Keratinocyte (primary cell): ENCODE data around the gene SLC1A3. TPM values are rescaled to one million over a fixed set of nuclear protein-coding genes. Genes with fewer than 3 reads are reported as not detected.

Source experiments
- DNase-seq: peaks from one replicate; pipeline ENCODE4 v3.0.0-alpha.2; 2011; ENCODE audit warnings: low read depth, missing footprints, low spot score
- FAIRE-seq: peaks from 2 replicates; lab custom pipeline; 2011; peaks lifted over from hg19 to GRCh38; lab: Jason Lieb, UNC
- H2AFZ ChIP-seq: 2 replicates; pipeline ENCODE4 v1.6.0; 2012; ENCODE audit warnings: low read length, control low read depth, inconsistent platforms; ENCODE audit not compliant: control insufficient read depth
- H3K27ac ChIP-seq: 2 replicates; pipeline ENCODE4 v1.5.1; 2011; ENCODE audit warnings: low read length; ENCODE audit not compliant: control insufficient read depth, insufficient read depth
- H3K27me3 ChIP-seq: 3 replicates; pipeline ENCODE4 v1.6.0; 2011; ENCODE audit warnings: low read length; ENCODE audit not compliant: control insufficient read depth, insufficient read depth; ENCODE audit errors: extremely low read depth
- H3K36me3 ChIP-seq, 2 experiments: 2 replicates in 1 of 2; 3 replicates in 1 of 2; pipeline ENCODE4 v1.5.1; 2011; ENCODE audit warnings: low read length in 2 of 2, mild to moderate bottlenecking in 1 of 2; ENCODE audit not compliant: control insufficient read depth in 2 of 2, insufficient read depth in 2 of 2; ENCODE audit errors: extremely low read depth in 1 of 2
- H3K4me1 ChIP-seq: 3 replicates; pipeline ENCODE4 v1.5.1; 2011; ENCODE audit warnings: low read length; ENCODE audit not compliant: control insufficient read depth, insufficient read depth; ENCODE audit errors: extremely low read depth
- H3K4me2 ChIP-seq: 3 replicates; pipeline ENCODE4 v1.6.0; 2011; ENCODE audit warnings: low read depth, low read length; ENCODE audit not compliant: control insufficient read depth, insufficient read depth; ENCODE audit errors: extremely low read depth
- H3K4me3 ChIP-seq, 3 experiments: fragments of 200-600 bp in 1 of 3; sonication (generic) in 1 of 3; 2 replicates in 2 of 3; 3 replicates in 1 of 3; pipeline ENCODE4 v1.5.1; 2011 to 2016; ENCODE audit warnings: low read length in 3 of 3, mild to moderate bottlenecking in 3 of 3, control low read depth in 2 of 3, inconsistent platforms in 1 of 3, low read depth in 1 of 3, mixed read lengths in 1 of 3, mixed run types in 1 of 3, moderate library complexity in 1 of 3; ENCODE audit not compliant: control insufficient read depth in 2 of 3, insufficient read depth in 2 of 3; ENCODE audit errors: extremely low read depth in 1 of 3
- H3K79me2 ChIP-seq: 2 replicates; pipeline ENCODE4 v1.6.0; 2012; ENCODE audit warnings: low read length; ENCODE audit not compliant: control insufficient read depth, insufficient read depth
- H3K9ac ChIP-seq: 3 replicates; pipeline ENCODE4 v1.6.0; 2011; ENCODE audit warnings: low read length; ENCODE audit not compliant: control insufficient read depth, insufficient read depth; ENCODE audit errors: extremely low read depth
- H3K9me1 ChIP-seq: 3 replicates; pipeline ENCODE4 v1.6.0; 2011; ENCODE audit warnings: low read length; ENCODE audit not compliant: control insufficient read depth, insufficient read depth; ENCODE audit errors: extremely low read depth
- H3K9me3 ChIP-seq: 2 replicates; pipeline ENCODE4 v1.5.1; 2012; ENCODE audit warnings: low read depth, low read length; ENCODE audit not compliant: control insufficient read depth
- H4K20me1 ChIP-seq: 3 replicates; pipeline ENCODE4 v1.6.0; 2011; ENCODE audit warnings: low read length; ENCODE audit not compliant: control insufficient read depth, insufficient read depth; ENCODE audit errors: extremely low read depth
- EZH2 ChIP-seq: IDR thresholded peaks from one replicate; pipeline ENCODE4 v1.6.1; 2012; ENCODE audit warnings: inconsistent platforms, mild to moderate bottlenecking, low read length, moderate library complexity
- dilution Hi-C: fragments of 300-500 bp; cut with MboI; formaldehyde crosslinking; loops from one replicate; pipeline ENCODE4 v1.7.0; 2020; ENCODE audit warnings: low sequenced_read_pairs; ENCODE audit not compliant: extremely low pct_ligation_motif_present
- polyA plus RNA-seq, 5 experiments: library from polyadenylated mRNA; depleted of rRNA in 3 of 5; stranded (reverse) in 3 of 5; stranded (forward) in 1 of 5; unstranded in 1 of 5; fragments of >200 nt; gene quantifications; 1 replicate in 1 of 5; 2 replicates in 3 of 5; 3 replicates in 1 of 5; pipeline versions ENCODE4 v1.2.1 to v1.2.3, GENCODE V29; 2011 to 2012; ENCODE audit warnings: missing spikeins in 2 of 5, low read depth in 1 of 5, low replicate concordance in 1 of 5
- TF ChIP-seq, protein P1 (sequence below), 3 experiments: IDR thresholded peaks in 1 of 3; conservative IDR thresholded peaks in 1 of 3; optimal IDR thresholded peaks in 1 of 3; 2 replicates in 2 of 3; 3 replicates in 1 of 3; pipeline versions ENCODE3 to v1.5.1; 2011; ENCODE audit warnings: low read length in 3 of 3, mild to moderate bottlenecking in 3 of 3, moderate library complexity in 2 of 3, control low read depth in 1 of 3, inconsistent platforms in 1 of 3; ENCODE audit not compliant: insufficient read depth in 2 of 3; ENCODE audit errors: extremely low read depth in 1 of 3

Gene SLC1A3
- polyA plus RNA-seq, 1 donor (not counting 4 experiments of a cell fraction or from before 2014, with no cell fraction given) = 22.2 TPM

DNA sequence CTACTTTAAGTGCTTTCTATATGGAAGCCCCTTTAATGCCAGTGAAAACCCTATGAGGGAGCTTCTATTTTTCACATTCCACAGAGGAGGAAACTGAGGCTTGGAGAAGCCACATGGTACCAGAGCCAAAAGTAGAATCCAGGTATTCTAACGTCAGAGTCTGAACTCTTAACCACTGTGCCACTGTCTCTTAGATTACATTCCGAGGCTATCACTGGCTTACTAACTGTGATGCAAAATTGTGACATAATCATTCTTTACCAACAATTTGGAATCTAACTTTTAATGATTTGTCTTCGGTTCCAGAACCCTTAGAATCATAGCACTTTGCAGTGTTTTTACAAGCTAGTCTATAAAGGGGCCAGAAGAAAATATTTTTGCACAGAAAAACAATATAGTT is 59.2 kb downstream of the SLC1A3 start:
- no peaks in the 10 kb centered on the region for H3K9me3 ChIP-seq
- peaks cover 19% of the 10 kb centered on the region for H3K4me1 ChIP-seq
- H2AFZ ChIP-seq = no peak overlapping the region
- no peaks in the 10 kb centered on the region for H3K27me3 ChIP-seq
- H3K9me1 ChIP-seq = no peaks in the 10 kb centered on the region
- H3K27ac ChIP-seq = no peak overlapping the region
- TF ChIP-seq EZH2 = no peak
- TF ChIP-seq, protein P1, sequence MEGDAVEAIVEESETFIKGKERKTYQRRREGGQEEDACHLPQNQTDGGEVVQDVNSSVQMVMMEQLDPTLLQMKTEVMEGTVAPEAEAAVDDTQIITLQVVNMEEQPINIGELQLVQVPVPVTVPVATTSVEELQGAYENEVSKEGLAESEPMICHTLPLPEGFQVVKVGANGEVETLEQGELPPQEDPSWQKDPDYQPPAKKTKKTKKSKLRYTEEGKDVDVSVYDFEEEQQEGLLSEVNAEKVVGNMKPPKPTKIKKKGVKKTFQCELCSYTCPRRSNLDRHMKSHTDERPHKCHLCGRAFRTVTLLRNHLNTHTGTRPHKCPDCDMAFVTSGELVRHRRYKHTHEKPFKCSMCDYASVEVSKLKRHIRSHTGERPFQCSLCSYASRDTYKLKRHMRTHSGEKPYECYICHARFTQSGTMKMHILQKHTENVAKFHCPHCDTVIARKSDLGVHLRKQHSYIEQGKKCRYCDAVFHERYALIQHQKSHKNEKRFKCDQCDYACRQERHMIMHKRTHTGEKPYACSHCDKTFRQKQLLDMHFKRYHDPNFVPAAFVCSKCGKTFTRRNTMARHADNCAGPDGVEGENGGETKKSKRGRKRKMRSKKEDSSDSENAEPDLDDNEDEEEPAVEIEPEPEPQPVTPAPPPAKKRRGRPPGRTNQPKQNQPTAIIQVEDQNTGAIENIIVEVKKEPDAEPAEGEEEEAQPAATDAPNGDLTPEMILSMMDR (optimal IDR thresholded peaks at IDR 0.05 in 1 of 3, IDR thresholded peaks at IDR 0.05 in 1 of 3, conservative IDR thresholded peaks at IDR 0.05 in 1 of 3; ENCODE audit: extremely low read depth in 1 of 3, insufficient read depth in 2 of 3, low read length in 3 of 3) = no peak
- H3K4me3 ChIP-seq = no peak overlapping the region
- H3K79me2 ChIP-seq = no peaks in the 10 kb centered on the region
- no peak overlapping the region for H3K4me2 ChIP-seq
- H4K20me1 ChIP-seq = no peaks in the 10 kb centered on the region
- no peak for DNase-seq
- H3K36me3 ChIP-seq = peaks cover 0 to 1% of the 10 kb centered on the region in 2 experiments
- no peak for FAIRE-seq
- dilution Hi-C loops = no loop called here
- no peak overlapping the region for H3K9ac ChIP-seq

DNA sequence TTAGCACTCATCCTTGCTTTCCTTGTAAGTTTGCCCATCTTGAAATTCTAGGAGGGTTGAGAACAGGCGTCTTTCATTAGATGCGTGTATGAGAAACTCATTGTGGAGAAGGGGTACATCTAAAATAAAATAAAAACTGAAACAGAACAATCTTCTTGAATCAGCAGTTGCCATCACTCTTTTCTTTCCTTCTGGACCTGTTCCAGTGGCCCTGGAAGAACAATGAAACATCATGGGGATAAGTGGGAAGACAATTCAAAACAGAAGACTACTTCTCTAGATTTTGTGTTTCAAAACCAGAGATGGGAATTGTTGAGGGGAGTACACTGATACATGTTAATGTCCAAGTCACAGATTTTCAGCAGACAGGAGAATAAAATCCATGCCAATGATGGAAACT is 59.9 kb downstream of the SLC1A3 start:
- dilution Hi-C loops = no loop called here
- no peak for TF ChIP-seq EZH2
- TF ChIP-seq, protein P1 (optimal IDR thresholded peaks at IDR 0.05 in 1 of 3, IDR thresholded peaks at IDR 0.05 in 1 of 3, conservative IDR thresholded peaks at IDR 0.05 in 1 of 3; ENCODE audit: extremely low read depth in 1 of 3, insufficient read depth in 2 of 3, low read length in 3 of 3) = no peak
- Histone ChIP-seq H3K9me1 (no peaks in the 10 kb centered on the region), H3K9ac (no peak overlapping the region), H2AFZ (no peak overlapping the region), H3K27me3 (no peaks in the 10 kb centered on the region), H3K27ac (no peak overlapping the region), H3K9me3 (no peaks in the 10 kb centered on the region), H3K36me3 (peaks cover 0 to 3% of the 10 kb centered on the region in 2 experiments), H3K4me3 (no peak overlapping the region), H3K4me2 (no peak overlapping the region), H4K20me1 (no peaks in the 10 kb centered on the region), H3K4me1 (peaks cover 16% of the 10 kb centered on the region), H3K79me2 (no peaks in the 10 kb centered on the region)
- FAIRE-seq = no peak
- DNase-seq = no peak
